ENCODE measurements around the gene NQO1. TPM values are rescaled to one million over a fixed set of nuclear protein-coding genes. Genes with fewer than 3 reads are reported as not detected.
A peak's percentile ranks its signal among the peaks of the same experiment; 100 is the strongest.
"Not testable (repeated sequence)": the region's sequence is repeated elsewhere in the genome, so short reads cannot be mapped to it uniquely, and the experiment has no call there.

NQO1 gene
- total RNA-seq, 1 experiment from 2014 or later, result 251 TPM

DNA sequence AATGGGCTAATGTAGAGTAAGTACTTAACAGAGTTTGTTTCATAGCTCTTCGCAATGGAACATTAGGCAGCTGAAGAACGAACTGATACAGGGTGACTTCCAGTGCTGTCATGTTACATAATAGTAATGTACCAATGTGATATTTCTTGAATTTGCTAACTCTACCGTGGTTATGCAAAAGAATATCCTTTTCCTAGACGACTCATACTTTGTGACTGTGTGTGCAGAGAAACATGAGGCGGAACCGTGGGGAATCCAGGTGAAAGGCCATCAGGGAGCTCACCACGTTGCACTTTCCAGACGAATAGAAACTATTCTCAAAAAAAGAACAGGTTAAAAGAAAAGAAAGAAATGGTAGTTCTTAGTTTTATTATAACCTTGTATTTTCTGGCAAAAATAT, 15.2 kb upstream of the NQO1 start:
- intact Hi-C loops (cut with micrococcal nuclease), result no loop called here
- H2AFZ ChIP-seq (ENCODE audit: low read length), result no peak overlapping the region
- CTCF ChIA-PET, result interaction anchor here (0.6 kb wide), 1 partner anchor 12 kb away, joined by 3 read pairs; no protein-coding TSS in a partner anchor
- POLR2A ChIA-PET (ENCODE audit: unreplicated experiment), result no interaction called here
- peak overlapping the region; percentile 15; the same call in 1 of the 2 replicates for H3K4me2 ChIP-seq (ENCODE audit: low read length)
- H3K9me2 ChIP-seq (replicated peaks; ENCODE audit: low read length), result no peaks in the 10 kb centered on the region
- BruUV-seq (replicated peaks), result no TSS peak
- no peak overlapping the region for H3K9ac ChIP-seq (ENCODE audit: low read length)
- peak overlapping the region; percentile 46 for H3K27ac ChIP-seq (ENCODE audit: low read length)
- peaks cover 41% of the 10 kb centered on the region for H3K36me3 ChIP-seq (ENCODE audit: low read depth, low read length)
- DNase-seq (peak; percentile 29), ATAC-seq (peak; percentile 31; the same call in 1 of the 2 replicates)
- H3K27me3 ChIP-seq (ENCODE audit: low read length), result no peaks in the 10 kb centered on the region
- TF ChIP-seq, protein P1, sequence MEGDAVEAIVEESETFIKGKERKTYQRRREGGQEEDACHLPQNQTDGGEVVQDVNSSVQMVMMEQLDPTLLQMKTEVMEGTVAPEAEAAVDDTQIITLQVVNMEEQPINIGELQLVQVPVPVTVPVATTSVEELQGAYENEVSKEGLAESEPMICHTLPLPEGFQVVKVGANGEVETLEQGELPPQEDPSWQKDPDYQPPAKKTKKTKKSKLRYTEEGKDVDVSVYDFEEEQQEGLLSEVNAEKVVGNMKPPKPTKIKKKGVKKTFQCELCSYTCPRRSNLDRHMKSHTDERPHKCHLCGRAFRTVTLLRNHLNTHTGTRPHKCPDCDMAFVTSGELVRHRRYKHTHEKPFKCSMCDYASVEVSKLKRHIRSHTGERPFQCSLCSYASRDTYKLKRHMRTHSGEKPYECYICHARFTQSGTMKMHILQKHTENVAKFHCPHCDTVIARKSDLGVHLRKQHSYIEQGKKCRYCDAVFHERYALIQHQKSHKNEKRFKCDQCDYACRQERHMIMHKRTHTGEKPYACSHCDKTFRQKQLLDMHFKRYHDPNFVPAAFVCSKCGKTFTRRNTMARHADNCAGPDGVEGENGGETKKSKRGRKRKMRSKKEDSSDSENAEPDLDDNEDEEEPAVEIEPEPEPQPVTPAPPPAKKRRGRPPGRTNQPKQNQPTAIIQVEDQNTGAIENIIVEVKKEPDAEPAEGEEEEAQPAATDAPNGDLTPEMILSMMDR (conservative IDR thresholded peaks at IDR 0.05; ENCODE audit: low read depth, low read length), result no peak
- TF ChIP-seq EZH2 (IDR thresholded peaks at IDR 0.05; ENCODE audit: low read length, unreplicated experiment) (no peak), EZH2phosphoT487 (IDR thresholded peaks at IDR 0.05; ENCODE audit: borderline replicate concordance, low read length) (no peak)
- H3K4me3 ChIP-seq (ENCODE audit: low read length), result no peak overlapping the region
- 0 out of 2 replicates have a peak, but pooled peaks cover 3% of the 10 kb centered on the region for H4K20me1 ChIP-seq (ENCODE audit: low read length)
- no peaks in the 10 kb centered on the region for H3K9me3 ChIP-seq (ENCODE audit: low read length)
- H3F3A ChIP-seq (ENCODE audit: low read length, unreplicated experiment), result no peaks in the 10 kb centered on the region
- H3K79me2 ChIP-seq (ENCODE audit: low read length), result 0 out of 2 replicates have a peak, but pooled peaks cover 12% of the 10 kb centered on the region
- H3K4me1 ChIP-seq (ENCODE audit: insufficient read depth, low read length), result peaks cover 6% of the 10 kb centered on the region; the same call in 1 of the 2 replicates

DNA sequence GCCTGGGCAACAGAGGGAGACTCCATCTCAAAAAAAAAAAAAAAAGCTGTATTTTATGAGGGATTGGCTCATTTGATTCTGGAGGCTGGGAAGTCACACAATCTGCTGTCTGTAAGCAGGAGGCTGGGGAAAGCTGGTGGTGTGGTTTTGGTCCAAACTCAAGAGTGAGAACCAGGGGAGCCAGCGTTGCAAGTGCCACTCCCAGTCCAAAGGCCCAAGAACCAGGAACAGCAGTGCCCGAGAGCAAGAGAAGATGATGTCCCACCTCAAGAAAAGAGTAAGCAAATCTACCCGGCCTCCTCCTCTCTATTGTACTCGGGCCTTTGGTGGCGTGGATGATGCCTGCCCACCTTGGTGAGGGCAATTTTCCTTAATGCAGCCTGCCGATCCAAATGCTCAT, 5.7 kb upstream of the NQO1 start:
- Histone ChIP-seq H3K27ac (ENCODE audit: low read length) (no peak overlapping the region), H3K9me2 (replicated peaks; ENCODE audit: low read length) (no peaks in the 10 kb centered on the region), H3K9me3 (ENCODE audit: low read length) (no peaks in the 10 kb centered on the region), H3K4me3 (ENCODE audit: low read length) (no peak overlapping the region), H3K27me3 (ENCODE audit: low read length) (no peaks in the 10 kb centered on the region), H2AFZ (ENCODE audit: low read length) (no peak overlapping the region), H3K79me2 (ENCODE audit: low read length) (peaks cover 20% of the 10 kb centered on the region), H3K4me2 (ENCODE audit: low read length) (no peak overlapping the region), H3K4me1 (ENCODE audit: insufficient read depth, low read length) (peaks cover 15% of the 10 kb centered on the region; the same call in 1 of the 2 replicates), H3F3A (ENCODE audit: low read length, unreplicated experiment) (no peaks in the 10 kb centered on the region), H4K20me1 (ENCODE audit: low read length) (no peaks in the 10 kb centered on the region), H3K36me3 (ENCODE audit: low read depth, low read length) (no peaks in the 10 kb centered on the region), H3K9ac (ENCODE audit: low read length) (no peak overlapping the region)
- ChIA-PET CTCF (no interaction called here), POLR2A (ENCODE audit: unreplicated experiment) (no interaction called here)
- BruUV-seq (replicated peaks), result no TSS peak
- TF ChIP-seq, protein P1 (conservative IDR thresholded peaks at IDR 0.05; ENCODE audit: low read depth, low read length), result no peak
- TF ChIP-seq EZH2phosphoT487 (IDR thresholded peaks at IDR 0.05; ENCODE audit: borderline replicate concordance, low read length), result no peak
- TF ChIP-seq EZH2 (IDR thresholded peaks at IDR 0.05; ENCODE audit: low read length, unreplicated experiment), result no peak
- ATAC-seq, result no peak
- DNase-seq, result no peak
- intact Hi-C loops (cut with micrococcal nuclease), result no loop called here

DNA sequence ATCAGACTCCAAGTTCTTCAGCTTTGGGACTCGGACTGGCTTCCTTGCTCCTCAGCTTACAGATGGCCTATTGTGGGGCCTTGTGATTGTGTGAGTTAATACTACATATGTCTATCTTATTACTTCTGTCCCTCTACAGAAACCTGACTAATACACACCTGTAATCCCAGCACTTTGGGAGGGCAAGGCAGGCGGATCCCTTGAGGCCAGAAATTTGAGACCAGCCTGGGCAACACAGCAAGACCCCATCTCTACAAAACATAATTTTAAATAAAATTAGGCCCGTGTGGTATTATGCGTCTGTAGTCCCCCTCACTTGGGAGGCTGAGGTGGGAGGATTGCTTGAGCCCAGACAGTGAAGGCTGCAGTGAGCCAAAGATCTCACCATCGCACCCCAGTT, 4.9 kb upstream of the NQO1 start:
- H4K20me1 ChIP-seq (ENCODE audit: low read length); H3K4me2 ChIP-seq (ENCODE audit: low read length); H3K9me3 ChIP-seq (ENCODE audit: low read length); H3K4me3 ChIP-seq (ENCODE audit: low read length); H3K36me3 ChIP-seq (ENCODE audit: low read depth, low read length); H2AFZ ChIP-seq (ENCODE audit: low read length); intact Hi-C loops (cut with micrococcal nuclease); H3K9ac ChIP-seq (ENCODE audit: low read length); POLR2A ChIA-PET (ENCODE audit: unreplicated experiment); BruUV-seq (replicated peaks); H3F3A ChIP-seq (ENCODE audit: low read length, unreplicated experiment); H3K27me3 ChIP-seq (ENCODE audit: low read length); CTCF ChIA-PET; H3K9me2 ChIP-seq (replicated peaks; ENCODE audit: low read length); DNase-seq; ATAC-seq; H3K27ac ChIP-seq (ENCODE audit: low read length): not testable (repeated sequence)
- H3K4me1 ChIP-seq (ENCODE audit: insufficient read depth, low read length), result peaks cover 19% of the 10 kb centered on the region; the same call in 1 of the 2 replicates
- H3K79me2 ChIP-seq (ENCODE audit: low read length), result peaks cover 22% of the 10 kb centered on the region

DNA sequence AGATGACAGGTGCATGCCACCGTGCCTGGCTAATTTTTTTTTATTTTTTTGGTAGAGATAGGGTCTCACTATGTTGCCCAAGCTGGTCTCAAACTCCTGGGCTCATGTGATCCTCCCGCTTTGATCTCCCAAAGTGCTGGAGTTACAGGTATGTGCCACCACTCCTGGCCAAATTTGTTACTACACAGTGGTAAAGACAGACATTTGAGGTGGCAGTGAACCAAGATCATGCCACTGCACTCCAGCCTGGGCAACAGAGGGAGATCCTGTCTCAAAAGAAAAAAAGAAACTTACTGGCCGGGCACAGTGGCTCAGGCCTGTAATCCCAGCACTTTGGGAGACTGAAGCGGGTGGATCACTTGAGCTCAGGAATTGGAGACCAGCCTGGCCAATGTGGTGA, 2.7 kb upstream of the NQO1 start:
- BruUV-seq (replicated peaks); H3K9ac ChIP-seq (ENCODE audit: low read length); H3K9me2 ChIP-seq (replicated peaks; ENCODE audit: low read length); H4K20me1 ChIP-seq (ENCODE audit: low read length); ATAC-seq; intact Hi-C loops (cut with micrococcal nuclease); H2AFZ ChIP-seq (ENCODE audit: low read length); CTCF ChIA-PET; H3K4me3 ChIP-seq (ENCODE audit: low read length); H3K9me3 ChIP-seq (ENCODE audit: low read length); DNase-seq; H3F3A ChIP-seq (ENCODE audit: low read length, unreplicated experiment); H3K27ac ChIP-seq (ENCODE audit: low read length); POLR2A ChIA-PET (ENCODE audit: unreplicated experiment); H3K36me3 ChIP-seq (ENCODE audit: low read depth, low read length); H3K27me3 ChIP-seq (ENCODE audit: low read length): not testable (repeated sequence)
- peak overlapping the region; percentile 83 for H3K4me2 ChIP-seq (ENCODE audit: low read length)
- H3K79me2 ChIP-seq (ENCODE audit: low read length), result peaks cover 44% of the 10 kb centered on the region
- peaks cover 34% of the 10 kb centered on the region for H3K4me1 ChIP-seq (ENCODE audit: insufficient read depth, low read length)
